ENCODE results near the gene LOXL3. TPM values are rescaled to one million over a fixed set of nuclear protein-coding genes. Genes with fewer than 3 reads are reported as not detected.
A peak's percentile ranks its signal among the peaks of the same experiment; 100 is the strongest.

LOXL3 gene
- total RNA-seq, 1 donor from 2014 or later = 17.6 TPM

DNA sequence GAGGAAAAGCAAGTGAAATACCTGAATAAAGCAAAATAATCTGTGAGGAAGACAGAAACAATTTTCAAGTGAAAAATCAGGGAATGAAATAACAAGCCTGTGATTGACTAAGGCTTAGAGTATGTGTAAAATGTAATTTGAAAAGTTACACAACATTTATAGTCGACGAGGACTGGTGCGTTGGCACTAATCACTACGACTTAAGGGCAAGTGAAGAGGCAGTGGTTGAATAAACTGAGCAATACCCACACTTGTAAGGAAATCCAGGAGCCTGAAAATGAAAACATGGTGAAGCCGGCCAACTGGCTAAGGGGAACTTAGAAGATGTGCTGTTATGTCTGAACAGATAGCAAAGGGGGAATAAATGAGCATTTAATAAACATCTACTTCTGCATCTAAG, 14.1 kb upstream of the LOXL3 start:
- no peak for TF ChIP-seq EZH2 (IDR thresholded peaks at IDR 0.05; ENCODE audit: insufficient read depth, low read length)
- TF ChIP-seq, protein P1, sequence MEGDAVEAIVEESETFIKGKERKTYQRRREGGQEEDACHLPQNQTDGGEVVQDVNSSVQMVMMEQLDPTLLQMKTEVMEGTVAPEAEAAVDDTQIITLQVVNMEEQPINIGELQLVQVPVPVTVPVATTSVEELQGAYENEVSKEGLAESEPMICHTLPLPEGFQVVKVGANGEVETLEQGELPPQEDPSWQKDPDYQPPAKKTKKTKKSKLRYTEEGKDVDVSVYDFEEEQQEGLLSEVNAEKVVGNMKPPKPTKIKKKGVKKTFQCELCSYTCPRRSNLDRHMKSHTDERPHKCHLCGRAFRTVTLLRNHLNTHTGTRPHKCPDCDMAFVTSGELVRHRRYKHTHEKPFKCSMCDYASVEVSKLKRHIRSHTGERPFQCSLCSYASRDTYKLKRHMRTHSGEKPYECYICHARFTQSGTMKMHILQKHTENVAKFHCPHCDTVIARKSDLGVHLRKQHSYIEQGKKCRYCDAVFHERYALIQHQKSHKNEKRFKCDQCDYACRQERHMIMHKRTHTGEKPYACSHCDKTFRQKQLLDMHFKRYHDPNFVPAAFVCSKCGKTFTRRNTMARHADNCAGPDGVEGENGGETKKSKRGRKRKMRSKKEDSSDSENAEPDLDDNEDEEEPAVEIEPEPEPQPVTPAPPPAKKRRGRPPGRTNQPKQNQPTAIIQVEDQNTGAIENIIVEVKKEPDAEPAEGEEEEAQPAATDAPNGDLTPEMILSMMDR (IDR thresholded peaks at IDR 0.05; ENCODE audit: insufficient read depth, low read depth, low read length) = no peak
- peak; percentile 62 for FAIRE-seq
- Histone ChIP-seq H3K27ac (ENCODE audit: low read depth, low read length) (peak overlapping the region; percentile 93), H2AFZ (ENCODE audit: low read depth, low read length) (no peak overlapping the region), H3K4me3 (ENCODE audit: insufficient read depth, low read depth, low read length) (no peak overlapping the region), H3K4me2 (ENCODE audit: low read length) (peak overlapping the region; percentile 52), H3K36me3 (ENCODE audit: insufficient read depth, low read length) (no peaks in the 10 kb centered on the region), H3K79me2 (ENCODE audit: insufficient read depth, low read length) (no peaks in the 10 kb centered on the region), H4K20me1 (ENCODE audit: insufficient read depth, low read length) (no peaks in the 10 kb centered on the region), H3K9ac (ENCODE audit: low read length) (peak overlapping the region; percentile 66), H3K4me1 (ENCODE audit: insufficient read depth, low read length) (peaks cover 45% of the 10 kb centered on the region), H3K27me3 (ENCODE audit: insufficient read depth, low read length) (no peaks in the 10 kb centered on the region), H3K9me3 (ENCODE audit: insufficient read depth, low read depth, low read length) (no peaks in the 10 kb centered on the region)
- Mint-ChIP-seq H3K4me1 (ENCODE audit: low read depth, unreplicated experiment) (peaks cover 17% of the 10 kb centered on the region), H3K9me3 (ENCODE audit: unreplicated experiment) (no peaks in the 10 kb centered on the region), H3K27me3 (ENCODE audit: low read depth, unreplicated experiment) (peaks cover 2% of the 10 kb centered on the region), H3K36me3 (ENCODE audit: low read depth, unreplicated experiment) (no peaks in the 10 kb centered on the region), H3K4me3 (ENCODE audit: unreplicated experiment) (no peak overlapping the region), H3K27ac (ENCODE audit: unreplicated experiment) (peak overlapping the region; percentile 23)
- peak; percentile 87 for DNase-seq (ENCODE audit: low read depth)

DNA sequence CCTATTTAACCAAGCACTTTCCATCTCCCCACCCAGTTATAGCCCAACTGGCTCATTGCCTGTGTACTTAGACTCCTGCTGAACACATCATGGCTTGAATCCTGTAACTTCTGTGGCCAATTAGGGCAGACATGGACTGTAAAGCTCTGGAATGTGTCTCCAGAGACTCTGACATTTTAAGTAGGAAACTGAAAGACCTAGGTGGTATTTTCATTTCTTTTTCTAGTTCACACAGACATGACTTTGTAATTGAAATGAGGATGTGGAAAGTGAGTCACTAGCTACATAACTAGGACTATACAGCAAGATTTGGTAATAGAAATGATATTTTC, 13.0 kb upstream of the LOXL3 start:
- FAIRE-seq (peak; percentile 84), DNase-seq (ENCODE audit: low read depth) (peak; percentile 92)
- Mint-ChIP-seq H3K4me3 (ENCODE audit: unreplicated experiment) (peak overlapping the region; percentile 42), H3K9me3 (ENCODE audit: unreplicated experiment) (no peaks in the 10 kb centered on the region), H3K36me3 (ENCODE audit: low read depth, unreplicated experiment) (no peaks in the 10 kb centered on the region), H3K4me1 (ENCODE audit: low read depth, unreplicated experiment) (peaks cover 20% of the 10 kb centered on the region), H3K27ac (ENCODE audit: unreplicated experiment) (peak overlapping the region; percentile 84), H3K27me3 (ENCODE audit: low read depth, unreplicated experiment) (peaks cover 4% of the 10 kb centered on the region)
- H3K4me2 ChIP-seq (ENCODE audit: low read length) = peak overlapping the region; percentile 52
- H3K79me2 ChIP-seq (ENCODE audit: insufficient read depth, low read length) = no peaks in the 10 kb centered on the region
- H3K36me3 ChIP-seq (ENCODE audit: insufficient read depth, low read length) = no peaks in the 10 kb centered on the region
- H3K27me3 ChIP-seq (ENCODE audit: insufficient read depth, low read length) = no peaks in the 10 kb centered on the region
- H3K9me3 ChIP-seq (ENCODE audit: insufficient read depth, low read depth, low read length) = no peaks in the 10 kb centered on the region
- H3K4me1 ChIP-seq (ENCODE audit: insufficient read depth, low read length) = peaks cover 45% of the 10 kb centered on the region
- TF ChIP-seq, protein P1 (IDR thresholded peaks at IDR 0.05; ENCODE audit: insufficient read depth, low read depth, low read length) = no peak
- TF ChIP-seq EZH2 (IDR thresholded peaks at IDR 0.05; ENCODE audit: insufficient read depth, low read length) = no peak
- no peak overlapping the region for H3K4me3 ChIP-seq (ENCODE audit: insufficient read depth, low read depth, low read length)
- H4K20me1 ChIP-seq (ENCODE audit: insufficient read depth, low read length) = no peaks in the 10 kb centered on the region
- H3K9ac ChIP-seq (ENCODE audit: low read length) = peak overlapping the region; percentile 13
- H2AFZ ChIP-seq (ENCODE audit: low read depth, low read length) = no peak overlapping the region
- peak overlapping the region; percentile 93 for H3K27ac ChIP-seq (ENCODE audit: low read depth, low read length)

DNA sequence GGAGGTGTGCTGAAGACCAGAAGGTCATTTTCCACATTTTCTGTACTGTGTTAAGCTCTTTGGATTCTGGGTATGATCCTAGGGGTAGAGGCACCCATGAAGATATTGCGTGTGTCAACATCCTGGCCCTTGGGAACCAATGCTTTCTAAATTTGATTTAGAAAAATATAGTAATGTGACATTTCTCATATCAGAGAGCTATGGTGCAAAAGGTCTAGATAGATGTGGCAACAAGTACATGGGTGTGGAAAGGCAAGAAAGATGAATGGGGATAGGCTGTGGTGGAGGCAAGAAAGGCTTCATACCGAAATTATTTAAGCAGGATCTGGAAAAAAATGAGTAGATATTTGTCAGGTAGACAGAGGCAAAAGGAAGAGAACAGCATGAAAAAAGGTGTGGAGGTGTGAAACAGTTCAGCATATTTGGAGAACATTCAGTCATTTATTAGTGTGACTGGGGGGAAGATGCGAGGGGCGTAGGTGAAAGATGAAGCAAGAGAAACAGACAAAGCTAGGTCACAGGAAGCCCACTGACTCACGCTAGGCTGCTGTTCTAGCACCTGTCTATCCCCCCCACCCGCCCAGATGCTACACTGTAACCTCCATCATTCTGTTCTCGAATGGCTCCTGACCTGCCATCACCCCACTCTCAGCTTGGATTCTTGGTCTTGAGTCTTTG, 12.5 kb upstream of the LOXL3 start:
- no peak overlapping the region for H2AFZ ChIP-seq (ENCODE audit: low read depth, low read length)
- H4K20me1 ChIP-seq (ENCODE audit: insufficient read depth, low read length) = no peaks in the 10 kb centered on the region
- Mint-ChIP-seq H3K27me3 (ENCODE audit: low read depth, unreplicated experiment) (peaks cover 4% of the 10 kb centered on the region), H3K4me1 (ENCODE audit: low read depth, unreplicated experiment) (peaks cover 20% of the 10 kb centered on the region), H3K4me3 (ENCODE audit: unreplicated experiment) (peak overlapping the region; percentile 42), H3K9me3 (ENCODE audit: unreplicated experiment) (no peaks in the 10 kb centered on the region), H3K27ac (ENCODE audit: unreplicated experiment) (peak overlapping the region; percentile 84), H3K36me3 (ENCODE audit: low read depth, unreplicated experiment) (no peaks in the 10 kb centered on the region)
- H3K4me2 ChIP-seq (ENCODE audit: low read length) = peak overlapping the region; percentile 52
- TF ChIP-seq, protein P1 (IDR thresholded peaks at IDR 0.05; ENCODE audit: insufficient read depth, low read depth, low read length) = no peak
- TF ChIP-seq EZH2 (IDR thresholded peaks at IDR 0.05; ENCODE audit: insufficient read depth, low read length) = no peak
- FAIRE-seq (no peak), DNase-seq (ENCODE audit: low read depth) (no peak)
- no peaks in the 10 kb centered on the region for H3K36me3 ChIP-seq (ENCODE audit: insufficient read depth, low read length)
- H3K79me2 ChIP-seq (ENCODE audit: insufficient read depth, low read length) = no peaks in the 10 kb centered on the region
- H3K27me3 ChIP-seq (ENCODE audit: insufficient read depth, low read length) = no peaks in the 10 kb centered on the region
- H3K9ac ChIP-seq (ENCODE audit: low read length) = peak overlapping the region; percentile 13
- H3K27ac ChIP-seq (ENCODE audit: low read depth, low read length) = peak overlapping the region; percentile 93
- no peak overlapping the region for H3K4me3 ChIP-seq (ENCODE audit: insufficient read depth, low read depth, low read length)
- H3K4me1 ChIP-seq (ENCODE audit: insufficient read depth, low read length) = peaks cover 45% of the 10 kb centered on the region
- H3K9me3 ChIP-seq (ENCODE audit: insufficient read depth, low read depth, low read length) = no peaks in the 10 kb centered on the region

Data from astrocyte (in vitro differentiated cells and primary cell).